Measurements from ENCODE around the gene AGT.

The AGT gene

GRCh38 chr1:230752407-230752806, 38.5 kb upstream of the AGT start:
- Histone ChIP-seq H4K20me1 (ENCODE audit: insufficient read depth, low read length) (no peaks in the 10 kb centered on the region), H3K4me2 (ENCODE audit: low read depth, low read length) (no peak overlapping the region)

GRCh38 chr1:230750986-230751625, 37.2 kb upstream of the AGT start:
- Histone ChIP-seq H3K9me3 (replicated peaks; ENCODE audit: insufficient read depth, low read length) (no peaks in the 10 kb centered on the region), H3K9ac (ENCODE audit: low read length) (no peak overlapping the region), H3K36me3 (replicated peaks; ENCODE audit: insufficient read depth, low read length) (no peaks in the 10 kb centered on the region), H3K4me2 (ENCODE audit: low read depth, low read length) (no peak overlapping the region), H4K20me1 (ENCODE audit: insufficient read depth, low read length) (no peaks in the 10 kb centered on the region), H3K9me2 (replicated peaks; ENCODE audit: insufficient read depth, low read length) (no peaks in the 10 kb centered on the region), H2AFZ (ENCODE audit: low read length) (no peak overlapping the region), H3K79me2 (ENCODE audit: low read length) (no peaks in the 10 kb centered on the region), H3K27me3 (replicated peaks; ENCODE audit: insufficient read depth, low read length) (no peaks in the 10 kb centered on the region), H3K4me3 (ENCODE audit: low read length) (no peak overlapping the region), H3K27ac (ENCODE audit: low read length) (no peak overlapping the region), H3F3A (ENCODE audit: insufficient read depth, low read length) (no peaks in the 10 kb centered on the region), H3K4me1 (ENCODE audit: low read length) (no peaks in the 10 kb centered on the region)
- TF ChIP-seq CTCF (IDR thresholded peaks at IDR 0.05; ENCODE audit: low read length) (no peak), EZH2 (optimal IDR thresholded peaks at IDR 0.05; ENCODE audit: low read depth, low read length) (no peak), EZH2phosphoT487 (IDR thresholded peaks at IDR 0.05; ENCODE audit: low read length) (no peak)
- no peak for DNase-seq

More at GRCh38 chr1:230752407-230752806, 38.5 kb upstream of the AGT start:
- no peak overlapping the region for H3K4me3 ChIP-seq (ENCODE audit: low read length)
- no peaks in the 10 kb centered on the region for H3K9me2 ChIP-seq (replicated peaks; ENCODE audit: insufficient read depth, low read length)
- H3K27me3 ChIP-seq (replicated peaks; ENCODE audit: insufficient read depth, low read length) = no peaks in the 10 kb centered on the region
- no peaks in the 10 kb centered on the region for H3K36me3 ChIP-seq (replicated peaks; ENCODE audit: insufficient read depth, low read length)
- no peaks in the 10 kb centered on the region for H3K9me3 ChIP-seq (replicated peaks; ENCODE audit: insufficient read depth, low read length)
- no peaks in the 10 kb centered on the region for H3K79me2 ChIP-seq (ENCODE audit: low read length)
- H2AFZ ChIP-seq (ENCODE audit: low read length) = no peak overlapping the region
- H3K9ac ChIP-seq (ENCODE audit: low read length) = no peak overlapping the region
- H3F3A ChIP-seq (ENCODE audit: insufficient read depth, low read length) = no peaks in the 10 kb centered on the region
- no peak overlapping the region for H3K27ac ChIP-seq (ENCODE audit: low read length)
- no peaks in the 10 kb centered on the region for H3K4me1 ChIP-seq (ENCODE audit: low read length)
- TF ChIP-seq EZH2phosphoT487 (IDR thresholded peaks at IDR 0.05; ENCODE audit: low read length) (no peak), EZH2 (optimal IDR thresholded peaks at IDR 0.05; ENCODE audit: low read depth, low read length) (no peak), CTCF (IDR thresholded peaks at IDR 0.05; ENCODE audit: low read length) (no peak)
- no peak for DNase-seq

- H2AFZ ChIP-seq (ENCODE audit: low read length) = no peak overlapping the region
- H3K9me3 ChIP-seq (replicated peaks; ENCODE audit: insufficient read depth, low read length) = no peaks in the 10 kb centered on the region
- H3K4me2 ChIP-seq (ENCODE audit: low read depth, low read length) = no peak overlapping the region
- TF ChIP-seq EZH2phosphoT487 (IDR thresholded peaks at IDR 0.05; ENCODE audit: low read length) (no peak), EZH2 (optimal IDR thresholded peaks at IDR 0.05; ENCODE audit: low read depth, low read length) (no peak), CTCF (IDR thresholded peaks at IDR 0.05; ENCODE audit: low read length) (no peak)
- no peaks in the 10 kb centered on the region for H3K4me1 ChIP-seq (ENCODE audit: low read length)
- no peaks in the 10 kb centered on the region for H3K36me3 ChIP-seq (replicated peaks; ENCODE audit: insufficient read depth, low read length)
- no peaks in the 10 kb centered on the region for H4K20me1 ChIP-seq (ENCODE audit: insufficient read depth, low read length)
- no peaks in the 10 kb centered on the region for H3K27me3 ChIP-seq (replicated peaks; ENCODE audit: insufficient read depth, low read length)
- no peaks in the 10 kb centered on the region for H3K9me2 ChIP-seq (replicated peaks; ENCODE audit: insufficient read depth, low read length)
- no peak for DNase-seq
- H3K9ac ChIP-seq (ENCODE audit: low read length) = no peak overlapping the region
- H3K79me2 ChIP-seq (ENCODE audit: low read length) = no peaks in the 10 kb centered on the region
- no peak overlapping the region for H3K4me3 ChIP-seq (ENCODE audit: low read length)
- H3F3A ChIP-seq (ENCODE audit: insufficient read depth, low read length) = no peaks in the 10 kb centered on the region
- no peak overlapping the region for H3K27ac ChIP-seq (ENCODE audit: low read length)
Measured at GRCh38 chr1:230750576-230750975, 36.7 kb upstream of the AGT start.
